BE2C (cell line): ENCODE results near the gene AMZ1.
"Not testable (repeated sequence)": the region's sequence is repeated elsewhere in the genome, so short reads cannot be mapped to it uniquely, and the experiment has no call there.

Experiments used
- DNase-seq: peaks from one replicate; pipeline ENCODE4 v3.0.0-alpha.2; 2020
- H3K27me3 ChIP-seq: fragments of 250-450 bp; sonication (Bioruptor Pico); 2 replicates; pipeline ENCODE4 v1.5.1; 2020; ENCODE audit warnings: mild to moderate bottlenecking
- H3K36me3 ChIP-seq: fragments of 250-450 bp; sonication (Bioruptor Pico); 2 replicates; pipeline ENCODE4 v1.5.1; 2020; ENCODE audit warnings: mild to moderate bottlenecking
- H3K4me1 ChIP-seq: fragments of 250-450 bp; sonication (Bioruptor Pico); 2 replicates; pipeline ENCODE4 v1.5.1; 2020
- H3K4me3 ChIP-seq: 2 replicates; pipeline ENCODE4 v1.5.1; 2011; ENCODE audit warnings: low read depth, low read length
- H3K9me3 ChIP-seq: fragments of 250-450 bp; sonication (Bioruptor Pico); 2 replicates; pipeline ENCODE4 v1.5.1; 2020
- TF ChIP-seq, protein P1 (sequence below): IDR thresholded peaks from 2 replicates; pipeline ENCODE4 v1.5.1; 2012; ENCODE audit warnings: mild to moderate bottlenecking, low read depth, low read length

The AMZ1 gene

DNA sequence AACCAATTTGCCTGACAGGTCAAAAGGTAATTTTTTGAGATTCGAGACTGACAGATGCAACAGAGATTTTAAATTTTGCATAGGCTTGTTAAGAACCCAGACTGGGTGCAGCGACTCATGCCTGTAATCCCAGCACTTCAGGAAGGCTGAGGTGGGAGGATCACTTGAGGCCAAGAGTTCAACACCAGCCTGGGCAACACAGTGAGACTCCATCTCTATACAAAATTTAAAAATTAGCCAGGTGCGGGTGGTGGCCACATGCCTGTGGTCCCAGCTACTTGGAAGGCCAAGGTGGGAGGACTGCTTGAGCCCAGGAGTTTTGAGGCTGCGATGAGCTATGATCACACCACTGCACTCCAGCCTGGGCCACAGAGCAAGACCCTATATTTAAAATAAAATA, 34.6 kb downstream of the AMZ1 start:
- no peak overlapping the region for H3K4me3 ChIP-seq
- H3K36me3 ChIP-seq = peaks cover 14% of the 10 kb centered on the region
- no peaks in the 10 kb centered on the region for H3K27me3 ChIP-seq
- no peaks in the 10 kb centered on the region for H3K9me3 ChIP-seq
- TF ChIP-seq, protein P1, sequence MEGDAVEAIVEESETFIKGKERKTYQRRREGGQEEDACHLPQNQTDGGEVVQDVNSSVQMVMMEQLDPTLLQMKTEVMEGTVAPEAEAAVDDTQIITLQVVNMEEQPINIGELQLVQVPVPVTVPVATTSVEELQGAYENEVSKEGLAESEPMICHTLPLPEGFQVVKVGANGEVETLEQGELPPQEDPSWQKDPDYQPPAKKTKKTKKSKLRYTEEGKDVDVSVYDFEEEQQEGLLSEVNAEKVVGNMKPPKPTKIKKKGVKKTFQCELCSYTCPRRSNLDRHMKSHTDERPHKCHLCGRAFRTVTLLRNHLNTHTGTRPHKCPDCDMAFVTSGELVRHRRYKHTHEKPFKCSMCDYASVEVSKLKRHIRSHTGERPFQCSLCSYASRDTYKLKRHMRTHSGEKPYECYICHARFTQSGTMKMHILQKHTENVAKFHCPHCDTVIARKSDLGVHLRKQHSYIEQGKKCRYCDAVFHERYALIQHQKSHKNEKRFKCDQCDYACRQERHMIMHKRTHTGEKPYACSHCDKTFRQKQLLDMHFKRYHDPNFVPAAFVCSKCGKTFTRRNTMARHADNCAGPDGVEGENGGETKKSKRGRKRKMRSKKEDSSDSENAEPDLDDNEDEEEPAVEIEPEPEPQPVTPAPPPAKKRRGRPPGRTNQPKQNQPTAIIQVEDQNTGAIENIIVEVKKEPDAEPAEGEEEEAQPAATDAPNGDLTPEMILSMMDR = no peak
- peaks cover 10% of the 10 kb centered on the region for H3K4me1 ChIP-seq
- DNase-seq = no peak

DNA sequence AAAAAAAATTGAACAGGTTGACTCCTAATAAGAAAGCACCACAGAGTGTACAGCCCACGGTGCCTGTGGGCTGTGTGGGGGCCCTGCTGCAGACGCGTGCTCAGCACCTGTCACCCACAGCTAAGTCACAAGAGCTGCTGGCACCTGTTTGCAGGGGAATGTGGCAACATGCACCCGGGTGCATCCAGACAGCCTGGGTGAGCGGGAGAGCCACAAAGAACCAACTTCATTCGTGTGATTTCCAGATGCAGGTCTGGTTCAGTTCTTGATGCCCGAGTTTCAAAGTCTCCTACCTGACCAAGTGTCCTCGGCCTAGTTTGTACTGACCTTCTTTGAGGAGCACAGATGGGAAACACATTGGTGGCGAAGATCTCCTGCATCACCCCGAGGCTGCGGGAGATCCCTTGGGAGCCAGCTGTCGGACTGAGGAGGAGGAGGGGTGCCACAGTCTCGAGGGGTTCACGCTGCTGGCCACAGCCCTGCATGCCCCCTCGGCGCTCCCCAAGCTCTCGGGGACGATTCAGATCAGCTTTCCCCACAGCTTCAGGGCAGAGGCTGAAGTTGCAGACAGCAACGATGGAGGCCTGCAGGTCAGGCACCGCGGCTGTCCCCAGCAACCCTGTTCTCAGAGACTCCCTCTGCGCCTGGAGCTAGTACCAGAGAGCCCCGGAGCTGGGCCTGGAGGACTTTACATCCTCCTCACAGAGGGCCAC, 35.3 kb downstream of the AMZ1 start:
- H3K36me3 ChIP-seq = peaks cover 13% of the 10 kb centered on the region
- peaks cover 3% of the 10 kb centered on the region for H3K4me1 ChIP-seq
- no peak overlapping the region for H3K4me3 ChIP-seq
- no peaks in the 10 kb centered on the region for H3K27me3 ChIP-seq
- H3K9me3 ChIP-seq = no peaks in the 10 kb centered on the region
- TF ChIP-seq, protein P1 = no peak
- DNase-seq = no peak

GRCh38 chr7:2724036-2724435, 36.0 kb downstream of the AMZ1 start:
- H3K27me3 ChIP-seq, H3K4me3 ChIP-seq, H3K9me3 ChIP-seq, H3K4me1 ChIP-seq: not testable (repeated sequence)
- peaks cover 11% of the 10 kb centered on the region for H3K36me3 ChIP-seq
- DNase-seq = peak; percentile 3

- no peak overlapping the region for H3K4me3 ChIP-seq
- peaks cover 3% of the 10 kb centered on the region for H3K4me1 ChIP-seq
- TF ChIP-seq, protein P1 = no peak
- DNase-seq = peak; percentile 2
- H3K9me3 ChIP-seq = no peaks in the 10 kb centered on the region
- peaks cover 11% of the 10 kb centered on the region for H3K36me3 ChIP-seq
- H3K27me3 ChIP-seq = no peaks in the 10 kb centered on the region
These were observed 36.6 kb downstream of the AMZ1 start for GRCh38 chr7:2724453-2725177.

GRCh38 chr7:2725178-2726105, 37.4 kb downstream of the AMZ1 start:
- peak; percentile 2 for DNase-seq
- Histone ChIP-seq H3K4me1 (peaks cover 3% of the 10 kb centered on the region), H3K4me3 (no peak overlapping the region), H3K9me3 (no peaks in the 10 kb centered on the region), H3K27me3 (no peaks in the 10 kb centered on the region), H3K36me3 (peaks cover 17% of the 10 kb centered on the region)
- TF ChIP-seq, protein P1 = no peak

- DNase-seq = peak; percentile 3
- Histone ChIP-seq H3K4me3 (no peak overlapping the region), H3K36me3 (peaks cover 21% of the 10 kb centered on the region), H3K27me3 (no peaks in the 10 kb centered on the region), H3K9me3 (no peaks in the 10 kb centered on the region), H3K4me1 (no peaks in the 10 kb centered on the region)
- TF ChIP-seq, protein P1 = no peak
These were observed 38.5 kb downstream of the AMZ1 start for GRCh38 chr7:2726316-2727018.

- H3K9me3 ChIP-seq, H3K4me3 ChIP-seq, H3K27me3 ChIP-seq, DNase-seq, H3K4me1 ChIP-seq: not testable (repeated sequence)
- H3K36me3 ChIP-seq = peaks cover 22% of the 10 kb centered on the region
These were observed 39.2 kb downstream of the AMZ1 start for GRCh38 chr7:2727206-2727605.
